GM18907 (cell line): ENCODE data around the gene SLC25A40.
"Not testable (repeated sequence)": the region's sequence is repeated elsewhere in the genome, so short reads cannot be mapped to it uniquely, and the experiment has no call there.

ENCODE experiments used
- ATAC-seq: cut with Tn5 transposase; IDR thresholded peaks from one replicate; pipeline ENCODE4 v1.9.1; 2021; ENCODE audit warnings: mild to moderate bottlenecking, moderate library complexity; ENCODE audit not compliant: unreplicated experiment

Gene SLC25A40

DNA sequence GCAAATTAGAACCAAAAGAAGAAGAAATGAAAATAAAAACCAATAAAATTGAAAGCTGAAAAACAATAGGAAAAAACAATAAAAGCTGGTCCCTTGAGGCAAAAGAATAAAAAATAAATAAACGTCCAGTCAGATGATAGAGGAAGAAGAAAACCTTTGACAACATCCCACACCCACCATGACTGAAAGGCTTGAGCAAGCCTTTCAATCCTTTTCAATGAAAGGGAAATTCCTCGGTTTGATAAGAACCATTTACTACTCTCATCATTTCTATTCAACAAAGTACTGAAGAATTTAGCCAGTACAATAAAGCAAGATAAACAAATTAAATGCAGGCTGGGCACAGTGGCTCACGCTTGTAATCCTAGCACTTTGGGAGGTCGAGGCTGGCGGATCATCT, 3.8 kb downstream of the SLC25A40 start:
- ATAC-seq = no peak

DNA sequence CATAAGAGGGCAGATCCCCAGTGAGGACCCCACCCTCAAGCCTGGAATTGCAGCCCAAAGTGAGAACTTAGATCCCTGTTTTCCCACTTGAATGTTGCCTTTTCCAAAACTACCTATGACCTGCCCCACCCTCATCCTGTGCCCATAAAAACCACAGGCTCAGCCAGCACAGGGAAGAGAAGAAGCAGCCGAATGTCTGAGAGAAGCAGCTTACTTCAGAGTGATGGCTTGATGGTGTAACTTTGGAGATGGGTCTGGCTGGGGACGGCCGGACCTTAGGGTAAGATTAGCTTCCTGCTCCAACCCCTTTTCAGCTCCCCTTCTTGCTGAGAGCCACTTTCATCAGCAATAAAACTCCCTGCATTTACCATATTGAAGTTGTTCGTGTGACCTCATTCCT, 5.7 kb downstream of the SLC25A40 start:
- no peak for ATAC-seq

DNA sequence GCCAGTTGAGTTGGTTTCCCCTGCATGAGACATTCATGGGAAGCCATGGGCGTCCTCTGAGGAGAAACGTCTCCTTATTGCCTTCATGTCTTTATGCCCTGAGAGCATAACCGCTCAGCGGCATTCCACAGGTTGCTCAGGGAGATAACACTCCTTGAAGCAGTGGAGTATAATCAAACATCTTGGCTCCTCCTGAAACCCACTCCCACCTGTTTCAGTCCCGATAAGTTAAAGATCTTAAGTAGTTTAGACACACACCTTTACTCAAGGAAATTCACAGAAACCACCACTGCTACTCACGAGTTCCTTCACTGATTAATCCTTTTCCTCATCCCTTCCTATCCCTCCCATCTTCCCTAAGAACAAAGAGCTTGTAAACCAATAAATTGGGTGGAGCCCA, 9.6 kb downstream of the SLC25A40 start:
- ATAC-seq = not testable (repeated sequence)

DNA sequence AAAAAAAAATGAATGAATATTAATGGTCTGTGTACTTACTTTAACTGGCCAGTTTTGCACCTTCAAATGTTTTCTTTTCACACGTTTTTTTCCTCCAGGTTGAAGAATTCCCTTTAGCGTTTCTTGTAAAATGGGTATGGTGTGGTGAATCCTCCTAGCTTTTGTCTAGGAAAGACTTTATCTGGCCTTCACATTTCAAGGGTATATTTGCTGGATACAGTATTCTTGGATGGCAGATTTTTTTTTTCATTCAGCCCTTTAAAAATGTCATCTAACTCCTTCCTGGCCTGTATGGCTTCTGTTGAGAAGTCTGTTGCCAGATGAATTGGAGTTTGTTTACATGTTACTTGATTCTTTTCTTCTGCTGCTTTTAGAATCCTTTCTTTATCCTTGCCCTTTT, 10.1 kb downstream of the SLC25A40 start:
- ATAC-seq = no peak

DNA sequence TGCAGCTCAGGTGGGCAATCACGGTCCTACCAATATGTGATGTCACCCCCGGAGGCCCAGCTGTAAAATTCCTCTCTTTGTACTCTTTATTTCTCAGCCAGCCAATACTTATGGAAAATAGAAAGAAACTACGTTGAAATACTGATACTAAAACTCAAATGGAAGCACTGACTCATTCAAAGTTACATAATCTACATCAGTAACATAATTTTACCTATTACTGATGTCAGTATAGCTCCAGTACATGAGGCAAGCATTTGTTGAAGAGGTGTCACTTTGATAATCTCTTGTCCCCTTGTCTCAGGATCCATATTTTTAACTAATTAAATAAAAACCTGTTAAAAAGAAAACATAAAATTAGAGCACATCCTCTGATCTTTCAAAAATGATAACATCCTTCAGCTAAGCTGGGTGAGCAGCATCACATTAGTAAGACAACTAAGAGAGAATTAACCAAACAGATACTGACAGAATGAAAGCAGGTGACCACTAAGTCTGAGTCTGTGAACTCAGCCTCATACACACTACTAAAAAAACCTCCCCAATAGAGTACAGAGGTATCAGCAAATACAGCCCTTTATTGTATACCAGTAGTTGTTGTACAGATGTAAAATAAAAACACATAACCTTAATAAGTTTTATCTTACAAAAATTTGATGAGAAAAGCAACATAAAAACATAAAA, 17.6 kb downstream of the SLC25A40 start:
- no peak for ATAC-seq

DNA sequence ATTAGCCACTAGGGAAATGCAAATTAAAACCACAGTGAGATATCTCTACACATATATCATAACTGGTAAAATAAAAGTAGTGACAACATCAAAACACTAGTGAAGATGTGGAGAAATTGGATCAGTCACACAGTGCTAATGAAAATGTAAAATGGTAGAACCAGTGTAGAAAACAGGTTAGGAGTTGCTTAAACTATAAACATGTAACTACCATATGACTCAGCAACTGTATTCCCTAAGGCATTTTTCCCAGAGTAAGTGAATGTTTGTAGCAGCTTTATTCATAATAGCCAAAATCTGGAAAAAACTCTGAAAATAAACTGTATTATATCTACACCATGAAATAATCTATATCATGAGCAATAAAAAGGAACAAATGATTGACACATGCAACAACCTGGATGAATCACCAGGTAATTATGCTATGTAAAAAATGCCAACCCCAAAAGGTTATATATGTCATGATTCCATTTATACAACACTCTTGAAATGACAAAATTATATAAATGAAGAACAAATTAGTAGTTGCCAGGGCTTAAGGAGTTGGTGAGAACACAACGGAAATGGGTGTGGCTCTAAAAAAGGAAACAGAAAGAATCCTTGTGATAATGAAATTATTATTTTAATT, 22.8 kb downstream of the SLC25A40 start:
- ATAC-seq = no peak

DNA sequence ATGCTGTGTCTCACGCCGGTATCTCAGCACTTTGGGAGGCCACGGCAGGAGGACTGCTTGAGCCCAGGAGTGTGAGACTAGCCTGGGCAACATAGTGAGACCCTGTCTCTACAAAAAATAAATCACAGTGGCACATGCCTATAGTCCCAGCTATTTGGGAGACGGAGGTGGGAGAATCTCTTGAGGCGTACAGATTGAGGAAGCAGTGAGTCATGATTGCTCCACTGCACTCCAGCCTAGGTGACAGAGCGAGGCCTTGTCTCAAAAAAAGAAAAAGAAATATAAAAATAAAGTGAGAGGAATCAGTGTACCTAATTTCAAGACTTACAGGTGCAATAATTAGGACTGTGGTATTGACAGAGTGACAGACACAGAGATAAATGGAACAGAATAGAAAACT, 23.9 kb downstream of the SLC25A40 start:
- no peak for ATAC-seq

DNA sequence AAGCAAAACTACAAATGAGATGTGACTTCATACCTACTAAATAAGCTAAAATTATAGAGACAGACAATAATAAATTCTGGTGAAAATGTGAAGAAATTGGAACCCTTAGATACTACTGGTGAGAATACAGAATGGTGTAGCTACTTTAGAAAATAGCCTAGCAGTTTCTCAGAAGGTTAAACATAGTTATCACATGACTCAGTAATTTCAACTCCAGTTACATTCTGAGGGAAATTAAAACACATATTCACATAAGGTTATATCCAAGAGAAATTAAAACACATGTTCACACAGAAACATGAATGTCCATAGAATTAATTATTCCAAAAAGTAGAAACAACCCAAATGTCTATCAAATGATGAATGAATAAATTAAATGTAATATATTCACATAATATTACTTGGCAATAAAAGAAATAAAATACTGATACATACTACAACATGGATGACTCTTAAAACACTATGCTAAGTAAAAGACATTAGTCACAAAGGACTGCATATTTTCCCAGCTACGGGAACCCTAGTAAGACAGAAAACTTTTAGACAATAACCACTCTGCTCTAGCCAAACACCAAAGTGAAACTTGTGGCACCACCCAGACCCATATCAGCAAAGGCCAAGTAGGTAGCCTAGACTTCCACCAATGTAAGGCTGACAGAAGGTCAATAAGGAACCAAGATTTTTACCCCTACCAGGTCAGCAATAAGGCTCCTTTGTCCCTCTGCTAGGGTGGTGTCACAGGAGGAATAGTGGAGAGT, 25.1 kb downstream of the SLC25A40 start:
- peak; percentile 49 for ATAC-seq

DNA sequence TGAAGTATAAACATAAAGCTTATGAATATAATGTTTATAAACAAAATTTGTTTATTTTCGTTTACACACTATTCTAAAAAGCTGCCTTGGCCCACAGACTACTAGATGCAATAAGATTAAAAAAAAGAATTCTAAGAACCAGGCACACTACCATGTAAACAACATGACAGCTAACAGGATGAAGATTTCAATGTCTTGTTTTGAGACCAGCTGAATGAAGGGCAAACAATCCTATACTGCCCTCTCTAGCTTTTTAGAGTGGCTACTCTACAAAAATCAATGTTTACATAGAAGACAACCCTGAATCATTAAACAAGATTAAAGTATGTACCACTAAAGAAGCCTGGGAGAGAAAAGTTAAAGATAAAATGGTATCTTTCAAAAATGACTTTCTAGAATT, 38.6 kb downstream of the SLC25A40 start:
- ATAC-seq = no peak

DNA sequence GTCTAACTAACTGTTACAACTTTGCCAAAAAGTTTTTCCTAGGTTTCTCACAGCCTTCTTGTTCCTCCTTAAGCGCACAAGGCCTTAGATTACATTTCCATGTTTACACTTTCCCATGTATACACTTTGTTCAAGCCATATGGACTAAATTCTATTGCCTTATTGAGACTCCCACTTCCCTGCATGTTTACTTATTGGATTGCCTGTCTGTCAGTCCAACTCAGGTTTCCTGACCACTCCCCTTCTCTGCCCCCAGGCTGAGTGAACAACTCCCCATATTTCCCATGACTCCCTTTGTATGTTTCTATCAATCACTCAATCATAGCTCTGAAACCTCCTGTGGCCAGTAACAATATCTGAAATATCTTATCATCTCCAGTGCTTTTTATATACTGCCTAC, 43.0 kb downstream of the SLC25A40 start:
- ATAC-seq = no peak

DNA sequence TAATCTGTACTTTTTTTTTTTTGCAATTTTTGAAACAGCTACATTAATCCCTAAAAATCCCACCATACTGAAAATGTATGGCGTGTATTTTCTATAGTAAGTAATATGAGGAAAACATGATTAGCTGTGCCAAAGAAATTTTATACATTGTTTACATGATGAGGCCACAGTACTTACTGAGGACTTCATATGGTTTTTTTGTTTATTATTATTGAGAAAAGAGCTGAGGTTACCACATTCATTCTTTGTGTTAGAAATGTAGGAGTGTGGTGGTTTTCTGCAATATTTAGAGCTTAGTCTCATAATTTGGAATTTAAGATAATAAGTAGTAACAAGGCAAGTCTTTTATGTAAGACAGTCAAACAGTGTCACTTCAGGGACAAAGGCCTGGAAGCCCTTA, 45.1 kb downstream of the SLC25A40 start:
- ATAC-seq = no peak

DNA sequence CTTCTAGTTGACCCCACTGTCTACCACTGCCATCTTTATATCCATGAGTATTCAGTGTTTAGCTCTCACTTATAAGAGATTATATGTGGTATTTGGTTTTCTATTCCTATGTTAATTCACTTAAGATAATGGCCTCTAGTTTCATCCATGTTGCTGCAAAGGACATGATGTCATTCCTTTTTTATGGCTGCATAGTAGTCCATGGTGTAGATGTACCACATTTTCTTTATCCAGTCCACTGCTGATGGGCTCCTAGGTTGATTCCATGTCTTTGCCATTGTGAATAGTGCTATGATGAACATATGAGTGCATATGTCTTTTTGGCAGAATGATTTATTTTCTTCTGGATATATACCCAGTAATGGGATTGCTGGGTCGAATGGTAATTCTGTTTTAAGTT, 47.8 kb downstream of the SLC25A40 start:
- ATAC-seq = not testable (repeated sequence)

DNA sequence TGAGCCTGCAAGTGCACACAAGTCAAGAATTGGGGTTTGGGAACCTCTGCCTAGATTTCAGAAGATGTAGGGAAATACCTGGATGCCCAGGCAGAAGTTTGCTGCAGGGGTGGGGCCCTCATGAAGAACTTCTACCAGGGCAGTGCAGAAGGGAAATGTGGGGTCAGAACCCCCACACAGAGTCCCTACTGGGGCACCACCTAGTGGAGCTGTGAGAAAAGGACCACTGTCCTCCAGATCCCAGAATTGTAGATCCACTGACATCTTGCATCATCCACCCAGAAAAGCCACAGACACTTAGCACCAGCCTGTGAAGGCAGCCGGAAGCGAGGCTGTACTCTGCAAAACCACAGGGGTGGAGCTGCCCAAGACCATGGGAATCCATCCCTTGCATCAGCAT, 50.8 kb downstream of the SLC25A40 start:
- not testable (repeated sequence) for ATAC-seq

DNA sequence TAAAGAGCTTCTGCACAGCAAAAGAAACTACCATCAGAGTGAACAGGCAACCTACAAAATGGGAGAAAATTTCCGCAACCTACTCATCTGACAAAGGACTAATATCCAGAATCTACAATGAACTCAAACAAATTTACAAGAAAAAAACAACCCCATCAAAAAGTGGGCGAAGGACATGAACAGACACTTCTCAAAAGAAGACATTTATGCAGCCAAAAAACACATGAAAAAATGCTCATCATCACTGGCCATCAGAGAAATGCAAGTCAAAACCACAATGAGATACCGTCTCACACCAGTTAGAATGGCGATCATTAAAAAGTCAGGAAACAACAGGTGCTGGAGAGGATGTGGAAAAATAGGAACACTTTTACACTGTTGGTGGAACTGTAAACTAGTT, 54.1 kb downstream of the SLC25A40 start:
- ATAC-seq = not testable (repeated sequence)

DNA sequence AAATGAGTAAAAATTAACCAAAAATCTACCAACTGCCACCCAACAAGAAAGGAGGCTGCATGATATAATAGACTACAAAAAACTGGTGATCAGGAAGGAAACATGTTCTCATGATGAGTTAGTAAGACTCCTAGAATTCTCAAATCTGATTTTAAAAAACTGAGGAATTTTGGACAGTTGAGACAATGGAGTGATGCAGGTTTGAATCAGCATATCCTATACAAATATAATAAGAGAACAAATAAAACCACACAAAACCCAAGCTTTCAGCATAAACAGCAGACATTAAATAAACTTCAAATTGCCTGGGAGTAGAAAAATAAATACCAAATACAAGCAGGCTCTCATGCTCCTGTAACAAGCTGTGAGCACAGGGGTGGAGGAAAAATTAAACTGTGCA, 57.8 kb downstream of the SLC25A40 start:
- no peak for ATAC-seq

DNA sequence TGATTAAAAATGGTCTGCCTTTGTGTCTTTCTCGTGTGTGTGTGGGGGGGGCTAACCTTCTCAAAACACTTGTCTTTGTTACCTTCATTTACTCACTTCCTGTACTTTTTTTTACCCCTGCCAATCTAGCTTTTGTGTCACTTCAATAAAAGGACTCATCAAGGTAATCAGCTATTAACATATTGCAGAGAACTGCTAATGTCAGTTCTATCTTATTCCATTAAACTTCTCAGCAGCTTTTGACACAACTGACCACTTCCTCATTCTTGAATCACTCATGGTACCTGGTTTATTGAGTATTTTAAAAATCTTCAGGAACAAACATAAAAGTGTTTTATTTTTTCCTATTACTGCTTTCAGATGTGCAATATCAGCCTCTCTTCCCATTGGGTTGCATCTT, 59.8 kb downstream of the SLC25A40 start:
- ATAC-seq = no peak

DNA sequence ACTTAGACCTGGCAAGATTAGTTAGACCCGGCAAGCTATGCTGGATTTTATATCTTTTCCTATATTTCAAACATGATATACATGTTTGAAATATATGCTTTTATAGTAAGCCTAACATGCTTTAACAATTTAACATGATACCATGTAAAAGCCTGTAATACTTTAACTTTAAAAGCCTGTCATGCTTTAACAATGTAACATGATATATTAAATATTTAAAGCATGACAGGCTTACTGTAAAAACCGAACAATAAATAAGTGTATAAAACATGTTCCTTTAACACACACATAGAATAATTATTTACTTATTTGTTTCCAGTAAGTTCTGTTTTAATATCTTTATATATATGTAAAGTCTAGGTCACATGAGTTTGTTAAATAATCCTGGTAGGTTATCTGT, 65.4 kb downstream of the SLC25A40 start:
- ATAC-seq = no peak

DNA sequence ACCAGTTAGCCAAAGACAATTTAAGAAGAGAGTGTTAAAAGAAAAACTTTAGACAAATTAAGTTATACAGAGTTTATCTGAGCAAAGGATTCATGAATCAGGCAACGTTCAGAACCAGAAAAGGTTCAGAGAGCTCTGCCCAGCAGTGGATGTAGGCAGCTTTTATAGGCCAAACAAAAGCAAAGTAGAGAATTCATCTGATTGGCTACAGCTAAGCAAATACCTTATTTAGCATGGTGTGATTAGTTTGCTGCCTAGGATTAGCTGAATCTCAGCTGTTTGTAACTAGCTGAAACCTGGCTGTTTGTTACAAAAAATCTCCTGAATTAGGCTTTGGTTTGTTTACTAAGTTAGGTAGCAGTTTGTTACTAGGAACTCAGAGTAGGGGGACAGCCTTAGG, 66.0 kb downstream of the SLC25A40 start:
- no peak for ATAC-seq

DNA sequence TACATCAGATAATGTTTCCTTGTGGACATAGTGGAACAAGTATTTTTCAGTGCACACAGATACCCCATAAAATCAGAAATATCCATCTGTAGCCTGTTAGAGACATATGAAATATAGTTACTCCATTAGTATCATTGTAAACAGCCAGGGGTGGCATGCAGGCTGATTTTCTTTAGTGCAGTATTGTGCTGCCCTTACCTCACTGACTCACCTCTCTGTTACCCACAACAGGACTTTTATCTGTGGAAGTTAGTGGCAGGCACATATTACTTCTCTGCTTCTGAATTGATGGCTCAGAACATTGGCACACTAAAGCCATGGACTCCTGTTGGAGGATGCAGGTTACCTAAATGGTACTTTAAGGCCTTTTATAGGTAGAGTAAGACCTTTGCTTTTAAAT, 70.0 kb downstream of the SLC25A40 start:
- ATAC-seq = no peak

DNA sequence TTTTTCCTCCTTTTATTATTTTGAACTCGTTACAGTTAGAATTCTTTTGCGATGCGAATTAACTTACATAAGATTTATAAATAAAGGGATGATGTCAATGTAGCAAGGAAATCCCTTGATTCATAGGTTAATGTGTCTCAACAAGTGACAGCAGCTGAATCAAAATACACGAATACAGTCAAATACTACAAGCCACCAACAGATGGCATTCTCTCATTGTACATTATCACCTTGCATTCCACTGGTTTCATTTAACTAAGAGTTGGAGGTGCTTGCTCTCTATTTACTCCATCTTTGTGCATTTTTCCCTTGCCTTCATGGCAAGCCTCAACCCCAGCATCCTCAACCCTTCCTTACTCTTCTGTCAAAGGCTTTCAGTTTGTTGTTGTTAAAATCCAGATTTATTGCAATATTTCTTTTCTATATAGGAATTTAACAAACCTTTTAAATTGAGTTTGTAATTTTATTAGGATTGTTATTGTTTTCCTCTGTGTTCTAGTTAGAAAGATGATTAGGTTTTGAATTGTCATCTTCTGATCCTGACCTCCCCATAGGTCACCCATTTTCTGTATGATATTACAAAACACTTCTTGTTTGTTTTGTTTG, 78.3 kb downstream of the SLC25A40 start:
- peak; percentile 92 for ATAC-seq

DNA sequence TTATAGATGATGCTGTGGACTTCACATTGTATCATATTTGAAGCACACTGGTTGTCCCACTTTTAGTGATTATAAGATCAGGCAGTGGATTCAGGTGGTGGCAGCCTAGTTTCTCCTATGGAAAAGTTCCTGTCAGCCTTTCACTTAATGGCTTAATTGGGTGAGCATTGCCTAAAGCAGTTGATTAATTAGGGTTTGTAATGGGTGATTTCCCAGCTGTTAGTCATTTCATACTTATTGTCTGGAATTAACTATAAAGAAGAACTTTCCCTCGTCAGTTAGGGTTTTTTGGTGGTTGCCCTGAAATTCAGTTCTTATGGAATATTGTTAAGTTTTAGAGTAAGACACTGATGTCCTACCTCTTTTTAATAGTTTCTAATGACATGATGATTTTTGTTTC, 78.8 kb downstream of the SLC25A40 start:
- ATAC-seq = no peak
